ENCODE results near the gene DOP1B. TPM values are rescaled to one million over a fixed set of nuclear protein-coding genes. Genes with fewer than 3 reads are reported as not detected.

The DOP1B gene
- total RNA-seq, 2 donors from 2014 or later, result 7.8 to 8.0 TPM

DNA sequence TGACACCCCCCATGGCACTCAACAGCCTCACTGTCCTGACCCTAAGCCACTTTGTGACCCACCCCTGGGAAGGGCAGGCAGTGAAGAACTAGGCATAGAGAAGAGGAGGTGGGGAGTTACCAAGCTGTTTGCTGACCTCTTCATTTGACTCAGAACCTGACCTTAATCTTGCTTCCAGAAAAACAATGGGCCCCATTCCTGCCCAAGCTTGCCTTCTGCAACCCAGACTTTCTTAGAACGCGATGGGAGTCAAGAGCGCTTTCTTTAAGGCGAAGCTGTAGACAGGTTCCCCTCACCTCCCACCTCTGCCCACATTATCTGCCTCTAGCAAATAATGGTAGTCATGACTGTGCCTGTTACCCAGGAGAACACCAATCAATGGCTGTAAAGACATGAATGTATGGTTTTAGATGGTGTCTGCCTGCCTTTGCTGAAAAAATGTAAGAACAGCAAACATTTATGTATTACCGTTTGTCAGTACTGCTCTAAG, 30.0 kb upstream of the DOP1B start:
- peaks cover 12% of the 10 kb centered on the region for H3K27me3 Mint-ChIP-seq (ENCODE audit: insufficient read depth)
- no peaks in the 10 kb centered on the region for H3K36me3 Mint-ChIP-seq (ENCODE audit: low read depth)
- no peak for DNase-seq
- Histone ChIP-seq H3K9me3 (ENCODE audit: control insufficient read depth, low read length) (no peaks in the 10 kb centered on the region), H3K9ac (ENCODE audit: extremely low read depth, low read length, poor library complexity, severe bottlenecking) (no peak overlapping the region), H3K27me3 (ENCODE audit: control insufficient read depth, insufficient read depth, low read length, poor library complexity, severe bottlenecking) (peaks cover 7% of the 10 kb centered on the region), H3K36me3 (ENCODE audit: control insufficient read depth, insufficient read depth, low read length) (no peaks in the 10 kb centered on the region), H3K4me1 (ENCODE audit: control insufficient read depth, insufficient read depth, low read length) (no peaks in the 10 kb centered on the region), H3K27ac (ENCODE audit: low read depth, low read length) (no peak overlapping the region), H3K4me3 (ENCODE audit: low read length) (no peak overlapping the region)
- TF ChIP-seq, protein P1, sequence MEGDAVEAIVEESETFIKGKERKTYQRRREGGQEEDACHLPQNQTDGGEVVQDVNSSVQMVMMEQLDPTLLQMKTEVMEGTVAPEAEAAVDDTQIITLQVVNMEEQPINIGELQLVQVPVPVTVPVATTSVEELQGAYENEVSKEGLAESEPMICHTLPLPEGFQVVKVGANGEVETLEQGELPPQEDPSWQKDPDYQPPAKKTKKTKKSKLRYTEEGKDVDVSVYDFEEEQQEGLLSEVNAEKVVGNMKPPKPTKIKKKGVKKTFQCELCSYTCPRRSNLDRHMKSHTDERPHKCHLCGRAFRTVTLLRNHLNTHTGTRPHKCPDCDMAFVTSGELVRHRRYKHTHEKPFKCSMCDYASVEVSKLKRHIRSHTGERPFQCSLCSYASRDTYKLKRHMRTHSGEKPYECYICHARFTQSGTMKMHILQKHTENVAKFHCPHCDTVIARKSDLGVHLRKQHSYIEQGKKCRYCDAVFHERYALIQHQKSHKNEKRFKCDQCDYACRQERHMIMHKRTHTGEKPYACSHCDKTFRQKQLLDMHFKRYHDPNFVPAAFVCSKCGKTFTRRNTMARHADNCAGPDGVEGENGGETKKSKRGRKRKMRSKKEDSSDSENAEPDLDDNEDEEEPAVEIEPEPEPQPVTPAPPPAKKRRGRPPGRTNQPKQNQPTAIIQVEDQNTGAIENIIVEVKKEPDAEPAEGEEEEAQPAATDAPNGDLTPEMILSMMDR (conservative IDR thresholded peaks at IDR 0.05), result no peak
- H3K9me3 Mint-ChIP-seq, result no peaks in the 10 kb centered on the region
- H3K4me3 Mint-ChIP-seq, result no peak overlapping the region
- 87 to 98% methylated on average over 2 to 5 of the region's 5 CpGs for WGBS, 2 experiments (ENCODE audit: insufficient coverage in 1 of 2, insufficient read length in 1 of 2)
- H3K4me1 Mint-ChIP-seq, result peaks cover 22% of the 10 kb centered on the region
- H3K27ac Mint-ChIP-seq, result no peak overlapping the region

DNA sequence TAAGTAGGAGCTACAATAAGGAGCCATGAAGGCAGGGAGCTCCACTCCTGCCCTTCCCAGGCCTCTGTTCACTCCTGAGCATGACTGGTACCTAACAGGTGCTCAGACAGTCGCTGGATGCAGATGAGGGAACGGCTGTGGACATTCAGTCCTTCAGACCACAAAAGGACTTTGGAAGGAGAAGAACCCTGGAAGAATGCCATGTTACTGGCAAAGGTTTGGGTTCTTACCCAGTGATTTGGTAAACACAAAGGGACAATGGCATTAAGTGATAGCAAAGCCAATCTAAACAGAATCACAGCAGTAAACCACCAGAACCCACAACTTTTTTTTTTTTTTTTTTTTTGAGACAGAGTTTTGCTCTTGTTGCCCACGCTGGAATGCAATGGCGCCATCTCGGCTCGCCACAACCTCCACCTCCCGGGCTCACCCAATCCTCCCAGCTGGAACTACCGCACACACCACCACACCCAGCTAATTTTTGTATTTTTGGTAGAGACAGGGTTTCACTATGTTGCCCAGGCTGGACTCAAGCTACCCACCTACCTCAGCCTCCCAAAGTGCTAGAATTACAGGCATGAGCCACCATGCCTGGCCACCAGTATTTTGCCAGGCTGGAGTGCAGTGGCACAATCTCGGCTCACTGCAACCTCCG, 29.2 kb upstream of the DOP1B start:
- no peak overlapping the region for H3K27ac Mint-ChIP-seq
- no peak overlapping the region for H3K27ac ChIP-seq (ENCODE audit: low read depth, low read length)
- peak; percentile 7 for DNase-seq
- H3K4me3 ChIP-seq (ENCODE audit: low read length), result no peak overlapping the region
- TF ChIP-seq, protein P1 (conservative IDR thresholded peaks at IDR 0.05), result no peak
- no peaks in the 10 kb centered on the region for H3K9me3 Mint-ChIP-seq
- no peaks in the 10 kb centered on the region for H3K9me3 ChIP-seq (ENCODE audit: control insufficient read depth, low read length)
- H3K36me3 Mint-ChIP-seq (ENCODE audit: low read depth), result no peaks in the 10 kb centered on the region
- 84 to 93% methylated on average over 3 to 10 of the region's 10 CpGs for WGBS, 2 experiments (ENCODE audit: insufficient coverage in 1 of 2, insufficient read length in 1 of 2)
- H3K4me1 ChIP-seq (ENCODE audit: control insufficient read depth, insufficient read depth, low read length), result no peaks in the 10 kb centered on the region
- no peaks in the 10 kb centered on the region for H3K36me3 ChIP-seq (ENCODE audit: control insufficient read depth, insufficient read depth, low read length)
- no peak overlapping the region for H3K9ac ChIP-seq (ENCODE audit: extremely low read depth, low read length, poor library complexity, severe bottlenecking)
- no peak overlapping the region for H3K4me3 Mint-ChIP-seq
- peaks cover 12% of the 10 kb centered on the region for H3K27me3 ChIP-seq (ENCODE audit: control insufficient read depth, insufficient read depth, low read length, poor library complexity, severe bottlenecking)
- H3K27me3 Mint-ChIP-seq (ENCODE audit: insufficient read depth), result peaks cover 18% of the 10 kb centered on the region
- H3K4me1 Mint-ChIP-seq, result peaks cover 22% of the 10 kb centered on the region

DNA sequence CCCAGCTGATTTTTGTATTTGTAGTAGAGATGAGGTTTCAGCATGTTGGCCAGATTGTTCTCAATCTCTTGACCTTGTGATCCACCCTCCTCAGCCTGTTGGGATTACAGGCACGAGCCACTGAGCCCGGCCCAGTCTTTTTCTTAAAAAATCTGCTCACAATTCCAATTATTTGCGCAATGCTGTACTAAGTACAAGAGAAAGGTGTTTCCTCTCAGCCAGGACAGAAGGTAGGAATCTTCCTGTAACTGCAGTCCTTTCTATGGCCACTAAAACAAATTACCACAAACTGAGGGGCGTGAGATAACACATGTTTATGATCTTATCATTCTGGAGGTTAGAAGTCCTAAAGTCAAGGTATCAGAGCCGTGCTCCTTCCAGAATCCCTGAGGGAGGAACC, 28.6 kb upstream of the DOP1B start:
- Histone ChIP-seq H3K9me3 (ENCODE audit: control insufficient read depth, low read length) (no peaks in the 10 kb centered on the region), H3K9ac (ENCODE audit: extremely low read depth, low read length, poor library complexity, severe bottlenecking) (no peak overlapping the region), H3K36me3 (ENCODE audit: control insufficient read depth, insufficient read depth, low read length) (no peaks in the 10 kb centered on the region), H3K27me3 (ENCODE audit: control insufficient read depth, insufficient read depth, low read length, poor library complexity, severe bottlenecking) (peaks cover 18% of the 10 kb centered on the region), H3K4me1 (ENCODE audit: control insufficient read depth, insufficient read depth, low read length) (no peaks in the 10 kb centered on the region), H3K27ac (ENCODE audit: low read depth, low read length) (no peak overlapping the region), H3K4me3 (ENCODE audit: low read length) (no peak overlapping the region)
- 89 to 98% methylated on average over 4 to 5 of the region's 5 CpGs for WGBS, 2 experiments (ENCODE audit: insufficient coverage in 1 of 2, insufficient read length in 1 of 2)
- no peak overlapping the region for H3K4me3 Mint-ChIP-seq
- peak; percentile 19 for DNase-seq
- peaks cover 24% of the 10 kb centered on the region for H3K27me3 Mint-ChIP-seq (ENCODE audit: insufficient read depth)
- peaks cover 22% of the 10 kb centered on the region for H3K4me1 Mint-ChIP-seq
- no peaks in the 10 kb centered on the region for H3K36me3 Mint-ChIP-seq (ENCODE audit: low read depth)
- TF ChIP-seq, protein P1 (conservative IDR thresholded peaks at IDR 0.05), result peak; percentile 55
- H3K9me3 Mint-ChIP-seq, result no peaks in the 10 kb centered on the region
- no peak overlapping the region for H3K27ac Mint-ChIP-seq

All from endodermal cell (in vitro differentiated cells).